Upper lobe of left lung (tissue), 4 donors: ENCODE measurements around the gene WFDC9.
"Not testable (repeated sequence)": the region's sequence is repeated elsewhere in the genome, so short reads cannot be mapped to it uniquely, and the experiment has no call there.

Experiments
- CTCF ChIP-seq, 6 experiments: fragments of 450-650 bp in 4 of 6; fragments of 200-600 bp in 2 of 6; sonication (generic) in 2 of 6; IDR thresholded peaks; one replicate each; pipeline ENCODE4 v1.5.1; 2016 to 2019; ENCODE audit warnings: antibody characterized with exemption in 6 of 6
- POLR2A ChIP-seq, 4 donors: fragments of 450-650 bp; IDR thresholded peaks; one replicate each; pipeline ENCODE4 v1.5.1; 2016 to 2017; ENCODE audit warnings: antibody characterized with exemption in 4 of 4, mild to moderate bottlenecking in 2 of 4
- POLR2AphosphoS5 ChIP-seq, 2 donors: sonication (generic); formaldehyde crosslinking; IDR thresholded peaks; one replicate each; pipeline ENCODE4 v1.5.1; 2017; ENCODE audit warnings: antibody characterized with exemption in 2 of 2

- TF ChIP-seq POLR2A, POLR2AphosphoS5, CTCF (IDR thresholded peaks at IDR 0.05): not testable (repeated sequence)
Measured at GRCh38 chr20:45641076-45641475, 10.0 kb upstream of the WFDC9 start.
